HG02885 (cell line): ENCODE results near the gene PDE4DIP.
"Not testable (repeated sequence)": the region's sequence is repeated elsewhere in the genome, so short reads cannot be mapped to it uniquely, and the experiment has no call there.

ENCODE experiments used
- ATAC-seq: cut with Tn5 transposase; IDR thresholded peaks from one replicate; pipeline ENCODE4 v1.9.1; 2021; ENCODE audit warnings: mild to moderate bottlenecking; ENCODE audit not compliant: unreplicated experiment, poor library complexity

Gene PDE4DIP

DNA sequence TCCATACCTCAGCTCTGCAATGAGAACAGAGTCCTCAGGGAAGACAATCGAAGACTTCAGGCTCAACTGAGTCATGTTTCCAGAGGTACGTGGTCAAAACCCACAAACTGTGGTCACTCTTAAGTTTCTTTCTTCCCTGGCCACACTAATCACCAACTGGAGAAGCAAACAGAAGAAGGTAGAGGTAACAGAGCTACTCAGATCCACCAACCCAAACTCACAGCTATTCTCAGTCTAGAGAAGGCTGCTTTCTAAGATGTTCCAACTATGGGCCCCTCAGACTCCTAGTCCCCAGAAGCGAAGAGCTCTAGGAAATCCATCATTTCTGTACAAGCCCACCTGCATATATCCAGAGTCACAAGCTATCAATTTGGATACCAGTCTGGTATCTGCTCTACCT, 174.3 kb downstream of the PDE4DIP start:
- not testable (repeated sequence) for ATAC-seq

DNA sequence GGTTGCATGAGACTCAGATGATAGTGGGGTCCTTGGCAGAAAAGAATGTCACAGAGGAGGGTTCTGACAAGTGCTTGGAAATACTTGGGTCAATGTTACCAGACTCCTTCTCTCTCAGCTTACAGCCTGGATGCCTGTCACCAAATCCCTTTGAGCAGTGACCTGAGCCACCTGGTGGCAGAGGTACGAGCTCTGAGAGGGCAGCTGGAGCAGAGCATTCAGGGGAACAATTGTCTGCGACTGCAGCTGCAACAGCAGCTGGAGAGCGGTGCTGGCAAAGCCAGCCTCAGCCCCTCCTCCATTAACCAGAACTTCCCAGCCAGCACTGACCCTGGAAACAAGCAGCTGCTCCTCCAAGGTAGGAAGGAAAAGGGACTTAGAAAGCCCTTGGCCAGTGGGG, 180.1 kb downstream of the PDE4DIP start:
- not testable (repeated sequence) for ATAC-seq

GRCh38 chr1:149033916-149034315, 189.7 kb downstream of the PDE4DIP start:
- ATAC-seq = not testable (repeated sequence)

GRCh38 chr1:149043056-149043455, 198.8 kb downstream of the PDE4DIP start:
- not testable (repeated sequence) for ATAC-seq

DNA sequence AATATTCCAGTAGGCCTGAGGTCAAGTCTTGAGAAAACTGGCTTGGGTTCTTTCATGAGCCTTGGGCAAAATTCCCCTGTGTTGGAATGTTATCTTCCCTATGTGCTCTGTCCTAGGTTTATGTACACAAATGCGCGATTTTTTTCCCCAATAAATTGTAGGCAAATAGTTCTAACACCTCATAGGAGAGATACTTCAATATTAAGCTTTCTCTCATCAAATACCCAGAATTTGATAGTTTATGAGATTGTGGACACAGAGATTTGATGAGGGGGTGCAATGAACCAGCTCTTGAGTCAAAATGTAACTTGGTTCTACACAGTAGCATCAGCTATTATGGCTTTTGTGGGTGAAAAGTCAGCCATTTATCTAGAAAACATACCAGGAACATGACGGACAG, 220.4 kb downstream of the PDE4DIP start:
- not testable (repeated sequence) for ATAC-seq

DNA sequence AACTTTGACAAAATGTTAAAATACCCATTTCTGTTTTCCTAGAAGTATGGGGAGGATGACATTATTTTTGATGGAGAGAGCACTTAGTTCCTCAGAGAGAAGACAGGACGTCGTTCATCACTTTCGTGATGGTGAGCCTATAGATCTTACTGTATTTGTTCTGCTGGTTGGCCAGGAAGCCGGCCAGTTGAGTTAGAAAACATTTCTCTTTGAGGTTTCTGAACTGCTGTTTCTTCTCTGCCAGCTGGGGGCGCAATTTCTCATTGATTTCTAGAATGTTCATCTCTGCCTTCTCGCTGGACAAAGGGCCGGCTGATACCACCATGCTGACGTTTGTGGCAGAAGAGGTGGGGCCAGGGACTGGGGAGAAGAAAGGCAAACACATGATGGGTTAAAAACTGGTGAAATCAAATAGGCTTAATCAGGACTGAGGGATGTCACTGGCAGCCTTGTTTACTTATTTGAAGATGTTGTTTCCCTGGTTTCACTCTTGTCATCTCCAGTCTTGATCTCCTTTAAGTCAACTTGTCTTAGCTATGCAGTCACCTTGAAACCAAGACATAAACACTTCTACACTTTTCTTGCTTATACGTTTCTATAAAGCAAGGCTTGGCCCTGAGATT, 231.4 kb downstream of the PDE4DIP start:
- not testable (repeated sequence) for ATAC-seq
